Measurements from ENCODE around the gene CDHR1. TPM values are rescaled to one million over a fixed set of nuclear protein-coding genes. Genes with fewer than 3 reads are reported as not detected.
A peak's percentile ranks its signal among the peaks of the same experiment; 100 is the strongest.

Gene CDHR1
- total RNA-seq, 4 donors from 2014 or later: 6.7 to 15.0 (median 12.2) TPM

DNA sequence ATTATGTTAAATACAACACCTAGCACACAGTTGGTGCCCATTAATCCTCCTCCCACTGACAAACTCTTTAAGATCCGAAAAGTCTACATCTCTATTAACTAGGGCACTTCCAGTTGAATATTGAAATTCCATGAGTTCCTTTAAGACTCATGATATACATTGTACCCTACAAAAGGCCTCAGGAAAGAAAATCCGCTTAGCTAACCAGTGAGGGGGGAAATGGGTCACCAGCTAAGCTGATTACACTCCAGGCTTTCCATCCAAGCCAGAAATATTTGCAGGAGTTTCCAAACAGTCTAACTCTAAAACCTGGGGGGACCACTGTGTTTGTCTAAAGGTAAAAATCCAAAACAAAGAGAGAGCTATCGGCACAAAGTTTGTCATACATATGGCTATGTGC, 32.3 kb downstream of the CDHR1 start:
- H3K4me1 ChIP-seq: no peaks in the 10 kb centered on the region
- no peaks in the 10 kb centered on the region for H3K36me3 ChIP-seq
- no peaks in the 10 kb centered on the region for H3K9me3 ChIP-seq
- H3K4me3 ChIP-seq: no peak overlapping the region
- no peak overlapping the region for H3K27ac ChIP-seq
- 65 to 71% methylated on average over 3 of the region's 3 CpGs for WGBS, 2 donors
- no peak for DNase-seq
- H3K27me3 ChIP-seq: peaks cover 0 to 22% (median 0%) of the 10 kb centered on the region in 4 donors
- no peak for TF ChIP-seq POLR2A (IDR thresholded peaks at IDR 0.05)
- TF ChIP-seq, protein P1, sequence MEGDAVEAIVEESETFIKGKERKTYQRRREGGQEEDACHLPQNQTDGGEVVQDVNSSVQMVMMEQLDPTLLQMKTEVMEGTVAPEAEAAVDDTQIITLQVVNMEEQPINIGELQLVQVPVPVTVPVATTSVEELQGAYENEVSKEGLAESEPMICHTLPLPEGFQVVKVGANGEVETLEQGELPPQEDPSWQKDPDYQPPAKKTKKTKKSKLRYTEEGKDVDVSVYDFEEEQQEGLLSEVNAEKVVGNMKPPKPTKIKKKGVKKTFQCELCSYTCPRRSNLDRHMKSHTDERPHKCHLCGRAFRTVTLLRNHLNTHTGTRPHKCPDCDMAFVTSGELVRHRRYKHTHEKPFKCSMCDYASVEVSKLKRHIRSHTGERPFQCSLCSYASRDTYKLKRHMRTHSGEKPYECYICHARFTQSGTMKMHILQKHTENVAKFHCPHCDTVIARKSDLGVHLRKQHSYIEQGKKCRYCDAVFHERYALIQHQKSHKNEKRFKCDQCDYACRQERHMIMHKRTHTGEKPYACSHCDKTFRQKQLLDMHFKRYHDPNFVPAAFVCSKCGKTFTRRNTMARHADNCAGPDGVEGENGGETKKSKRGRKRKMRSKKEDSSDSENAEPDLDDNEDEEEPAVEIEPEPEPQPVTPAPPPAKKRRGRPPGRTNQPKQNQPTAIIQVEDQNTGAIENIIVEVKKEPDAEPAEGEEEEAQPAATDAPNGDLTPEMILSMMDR (IDR thresholded peaks at IDR 0.05): no peak
- intact Hi-C loops (cut with DNase I): no loop called here

DNA sequence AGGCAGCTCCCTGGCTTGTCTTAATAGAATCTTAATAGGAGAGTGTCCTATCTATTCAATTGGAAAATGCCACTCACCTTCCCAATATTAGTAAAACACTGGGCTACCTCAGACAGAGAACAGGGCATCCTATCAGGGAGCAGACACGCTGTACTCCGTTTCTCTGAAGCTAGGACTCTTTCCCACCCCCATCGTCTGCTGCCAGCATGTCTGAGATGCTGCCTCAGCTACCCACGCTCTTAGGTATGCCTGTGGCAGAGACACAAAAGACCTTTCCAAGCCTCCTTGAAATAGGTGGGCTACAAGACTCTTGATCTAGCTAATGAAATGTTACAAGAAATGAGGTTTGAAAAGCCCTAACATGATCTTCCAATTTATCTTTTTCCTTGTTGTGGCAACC, 33.5 kb downstream of the CDHR1 start:
- DNase-seq: no peak
- TF ChIP-seq, protein P1 (IDR thresholded peaks at IDR 0.05): no peak
- no peak for TF ChIP-seq POLR2A (IDR thresholded peaks at IDR 0.05)
- 63 to 74% methylated on average over 4 of the region's 4 CpGs for WGBS, 2 donors
- no peaks in the 10 kb centered on the region for H3K4me1 ChIP-seq
- intact Hi-C loops (cut with DNase I): no loop called here
- H3K9me3 ChIP-seq: no peaks in the 10 kb centered on the region
- no peak overlapping the region for H3K4me3 ChIP-seq
- H3K36me3 ChIP-seq: no peaks in the 10 kb centered on the region
- H3K27me3 ChIP-seq: peaks cover 0 to 20% (median 0%) of the 10 kb centered on the region in 4 donors
- H3K27ac ChIP-seq: no peak overlapping the region

DNA sequence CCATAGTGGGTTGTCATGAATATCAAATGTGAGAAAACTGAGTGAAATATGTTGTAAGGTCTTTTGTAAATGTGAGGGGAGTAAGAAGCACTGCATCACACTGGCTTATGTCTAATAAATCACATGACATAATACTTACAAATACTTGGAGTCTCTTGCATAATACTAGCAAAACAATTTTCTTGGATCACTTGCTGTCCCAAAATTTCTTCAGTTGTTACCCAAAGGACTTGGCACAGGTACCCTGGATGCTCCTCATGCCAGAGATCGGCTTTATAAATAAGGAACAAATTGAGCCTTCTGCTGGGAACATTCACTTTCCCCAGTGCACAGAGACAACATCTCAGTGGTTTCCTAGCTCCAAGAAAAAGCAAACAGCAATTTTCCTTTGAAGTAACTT, 36.0 kb downstream of the CDHR1 start:
- DNase-seq: no peak
- no peak overlapping the region for H3K4me3 ChIP-seq
- no peaks in the 10 kb centered on the region for H3K36me3 ChIP-seq
- H3K9me3 ChIP-seq: no peaks in the 10 kb centered on the region
- TF ChIP-seq, protein P1 (IDR thresholded peaks at IDR 0.05): no peak
- TF ChIP-seq POLR2A (IDR thresholded peaks at IDR 0.05): no peak
- WGBS, 2 donors: 55 to 79% methylated on average over 1 of the region's 1 CpG
- intact Hi-C loops (cut with DNase I): no loop called here
- peaks cover 0 to 7% (median 0%) of the 10 kb centered on the region in 4 donors for H3K27me3 ChIP-seq
- H3K4me1 ChIP-seq: no peaks in the 10 kb centered on the region
- H3K27ac ChIP-seq: peak overlapping the region in 1 of 4 donors; percentile 8

DNA sequence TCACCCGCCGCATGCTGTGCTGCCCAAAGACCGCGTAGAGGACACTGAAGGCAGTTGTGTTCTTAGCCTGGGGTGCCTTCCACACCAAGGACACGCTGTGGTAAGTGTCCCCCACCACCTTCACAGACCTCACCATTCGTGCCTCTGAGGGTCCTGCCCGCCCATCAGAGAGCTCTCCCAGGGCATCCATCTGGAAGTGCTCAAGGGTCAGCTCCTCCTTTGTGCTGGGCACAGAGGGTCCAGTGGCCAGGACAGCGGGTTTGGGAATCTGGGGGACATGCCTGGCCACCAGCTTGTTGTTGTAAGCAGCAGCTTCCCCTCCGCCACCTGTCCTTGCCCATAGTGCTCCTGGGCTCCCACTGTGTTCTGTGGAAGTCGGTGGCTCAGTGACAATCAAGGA, 38.0 kb downstream of the CDHR1 start:
- WGBS, 2 donors: 76 to 79% methylated on average over 4 to 5 of the region's 10 CpGs
- Histone ChIP-seq H3K4me1 (no peaks in the 10 kb centered on the region), H3K9me3 (no peaks in the 10 kb centered on the region), H3K27ac (no peak overlapping the region), H3K36me3 (no peaks in the 10 kb centered on the region), H3K4me3 (no peak overlapping the region), H3K27me3 (peaks cover 0 to 25% (median 0%) of the 10 kb centered on the region in 4 donors)
- no peak for TF ChIP-seq POLR2A (IDR thresholded peaks at IDR 0.05)
- TF ChIP-seq, protein P1 (IDR thresholded peaks at IDR 0.05): no peak
- DNase-seq: no peak
- intact Hi-C loops (cut with DNase I): no loop called here

DNA sequence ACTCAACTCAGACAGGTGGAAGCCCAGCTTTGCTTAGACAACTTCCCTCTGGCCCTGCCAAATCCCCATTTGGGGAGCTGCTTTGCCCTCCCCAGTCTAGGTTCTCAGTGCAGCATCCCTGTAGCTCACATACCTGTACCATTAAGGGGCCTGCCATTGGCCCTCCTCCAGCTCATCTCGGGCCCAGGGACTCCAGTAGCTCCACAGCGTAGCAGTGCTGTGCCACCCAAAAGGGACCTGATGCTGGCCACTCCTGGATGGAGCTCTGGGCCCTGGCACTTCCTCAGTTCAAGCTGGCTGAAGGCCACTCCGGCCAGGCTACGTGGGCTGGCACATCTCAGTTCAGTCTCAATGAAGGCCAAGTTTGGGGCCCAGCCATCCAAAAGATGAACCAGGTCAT, 39.6 kb downstream of the CDHR1 start:
- TF ChIP-seq, protein P1 (IDR thresholded peaks at IDR 0.05): no peak
- TF ChIP-seq POLR2A (IDR thresholded peaks at IDR 0.05): no peak
- Histone ChIP-seq H3K4me1 (no peaks in the 10 kb centered on the region), H3K27ac (no peak overlapping the region), H3K36me3 (no peaks in the 10 kb centered on the region), H3K4me3 (no peak overlapping the region), H3K27me3 (peaks cover 0 to 38% (median 0%) of the 10 kb centered on the region in 4 donors), H3K9me3 (no peaks in the 10 kb centered on the region)
- intact Hi-C loops (cut with DNase I): no loop called here
- DNase-seq: no peak
- 89 to 100% methylated on average over 1 to 3 of the region's 4 CpGs for WGBS, 2 donors
